Activated naive CD4-positive, alpha-beta T cell treated with anti-CD3 and anti-CD28 coated beads, Interleukin-2, amount 50 U/mL, for 24 hours (primary cell): ENCODE measurements around the gene BICRAL.
A peak's percentile ranks its signal among the peaks of the same experiment; 100 is the strongest.
"Not testable (repeated sequence)": the region's sequence is repeated elsewhere in the genome, so short reads cannot be mapped to it uniquely, and the experiment has no call there.

Experiments
- H3K27ac Mint-ChIP-seq: one replicate; pipeline ENCODE4 v1.8.0; 2021; ENCODE audit warnings: mild to moderate bottlenecking, mixed read lengths
- H3K27me3 Mint-ChIP-seq: one replicate; pipeline ENCODE4 v1.8.0; 2021; ENCODE audit warnings: mixed read lengths
- H3K36me3 Mint-ChIP-seq: one replicate; pipeline ENCODE4 v1.8.0; 2021; ENCODE audit warnings: mixed read lengths
- H3K4me1 Mint-ChIP-seq: one replicate; pipeline ENCODE4 v1.8.0; 2021; ENCODE audit warnings: mixed read lengths
- H3K4me3 Mint-ChIP-seq: one replicate; pipeline ENCODE4 v1.8.0; 2021; ENCODE audit warnings: mild to moderate bottlenecking, mixed read lengths
- H3K9me3 Mint-ChIP-seq: one replicate; pipeline ENCODE4 v1.8.0; 2021; ENCODE audit warnings: mixed read lengths

BICRAL gene, protein sequence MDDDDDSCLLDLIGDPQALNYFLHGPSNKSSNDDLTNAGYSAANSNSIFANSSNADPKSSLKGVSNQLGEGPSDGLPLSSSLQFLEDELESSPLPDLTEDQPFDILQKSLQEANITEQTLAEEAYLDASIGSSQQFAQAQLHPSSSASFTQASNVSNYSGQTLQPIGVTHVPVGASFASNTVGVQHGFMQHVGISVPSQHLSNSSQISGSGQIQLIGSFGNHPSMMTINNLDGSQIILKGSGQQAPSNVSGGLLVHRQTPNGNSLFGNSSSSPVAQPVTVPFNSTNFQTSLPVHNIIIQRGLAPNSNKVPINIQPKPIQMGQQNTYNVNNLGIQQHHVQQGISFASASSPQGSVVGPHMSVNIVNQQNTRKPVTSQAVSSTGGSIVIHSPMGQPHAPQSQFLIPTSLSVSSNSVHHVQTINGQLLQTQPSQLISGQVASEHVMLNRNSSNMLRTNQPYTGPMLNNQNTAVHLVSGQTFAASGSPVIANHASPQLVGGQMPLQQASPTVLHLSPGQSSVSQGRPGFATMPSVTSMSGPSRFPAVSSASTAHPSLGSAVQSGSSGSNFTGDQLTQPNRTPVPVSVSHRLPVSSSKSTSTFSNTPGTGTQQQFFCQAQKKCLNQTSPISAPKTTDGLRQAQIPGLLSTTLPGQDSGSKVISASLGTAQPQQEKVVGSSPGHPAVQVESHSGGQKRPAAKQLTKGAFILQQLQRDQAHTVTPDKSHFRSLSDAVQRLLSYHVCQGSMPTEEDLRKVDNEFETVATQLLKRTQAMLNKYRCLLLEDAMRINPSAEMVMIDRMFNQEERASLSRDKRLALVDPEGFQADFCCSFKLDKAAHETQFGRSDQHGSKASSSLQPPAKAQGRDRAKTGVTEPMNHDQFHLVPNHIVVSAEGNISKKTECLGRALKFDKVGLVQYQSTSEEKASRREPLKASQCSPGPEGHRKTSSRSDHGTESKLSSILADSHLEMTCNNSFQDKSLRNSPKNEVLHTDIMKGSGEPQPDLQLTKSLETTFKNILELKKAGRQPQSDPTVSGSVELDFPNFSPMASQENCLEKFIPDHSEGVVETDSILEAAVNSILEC

DNA sequence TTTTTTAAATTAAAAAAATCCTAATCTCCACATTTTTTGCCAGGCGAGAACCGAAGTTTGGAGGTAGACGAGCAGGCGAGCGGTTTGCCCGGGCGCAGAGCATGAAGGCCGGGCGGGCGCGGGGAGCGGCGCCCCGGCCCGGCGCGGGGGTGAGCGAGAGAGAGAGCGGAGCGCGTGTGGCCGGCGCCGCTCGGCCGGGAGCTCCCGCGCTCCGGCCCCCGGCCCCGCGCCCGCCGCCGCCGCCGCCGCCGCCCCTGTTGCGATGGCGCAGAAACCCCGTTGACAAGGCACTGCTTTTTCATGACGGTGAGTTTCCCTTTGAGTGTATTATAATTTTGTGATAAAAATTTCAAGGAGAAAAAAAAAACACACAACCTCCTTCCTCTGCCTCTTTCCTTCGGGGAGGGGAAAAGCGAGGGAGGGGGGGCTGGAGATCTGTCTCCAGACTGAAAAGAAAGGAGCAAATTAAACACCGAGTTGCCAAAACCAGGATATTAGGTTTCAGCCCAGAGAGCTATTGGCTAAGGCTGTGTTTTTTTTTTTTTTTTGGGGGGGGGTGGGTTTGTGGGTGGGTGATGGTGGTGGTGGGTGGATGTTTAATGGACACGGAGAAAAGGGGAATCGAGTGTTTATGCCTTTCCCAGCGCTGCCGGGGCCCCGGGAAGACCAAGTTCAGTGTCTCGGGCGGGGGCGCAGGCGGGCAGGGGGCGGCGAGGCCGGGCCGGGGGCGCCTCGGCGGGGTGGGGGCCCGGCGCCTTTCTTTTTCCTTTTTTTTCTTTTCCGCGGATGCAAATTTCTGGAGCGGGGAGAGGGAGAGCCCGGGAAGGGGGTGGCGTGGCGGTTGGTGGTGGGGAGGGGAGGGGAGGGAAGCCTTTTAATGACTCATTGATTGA, at the start of gene BICRAL:
Gene BICRAL, plus strand, starts transcription at position 257 of the 893 bp plus-strand sequence. CDS start 39,971 bp downstream, outside the sequence.
- H3K9me3 Mint-ChIP-seq: no peaks in the 10 kb centered on the region
- H3K27me3 Mint-ChIP-seq: no peaks in the 10 kb centered on the region
- H3K36me3 Mint-ChIP-seq: peaks cover 6% of the 10 kb centered on the region
- H3K4me3 Mint-ChIP-seq: peak within 1 kb of the TSS; percentile 98
- H3K4me1 Mint-ChIP-seq: peaks cover 38% of the 10 kb centered on the region
- H3K27ac Mint-ChIP-seq: peak within 1 kb of the TSS; percentile 100

DNA sequence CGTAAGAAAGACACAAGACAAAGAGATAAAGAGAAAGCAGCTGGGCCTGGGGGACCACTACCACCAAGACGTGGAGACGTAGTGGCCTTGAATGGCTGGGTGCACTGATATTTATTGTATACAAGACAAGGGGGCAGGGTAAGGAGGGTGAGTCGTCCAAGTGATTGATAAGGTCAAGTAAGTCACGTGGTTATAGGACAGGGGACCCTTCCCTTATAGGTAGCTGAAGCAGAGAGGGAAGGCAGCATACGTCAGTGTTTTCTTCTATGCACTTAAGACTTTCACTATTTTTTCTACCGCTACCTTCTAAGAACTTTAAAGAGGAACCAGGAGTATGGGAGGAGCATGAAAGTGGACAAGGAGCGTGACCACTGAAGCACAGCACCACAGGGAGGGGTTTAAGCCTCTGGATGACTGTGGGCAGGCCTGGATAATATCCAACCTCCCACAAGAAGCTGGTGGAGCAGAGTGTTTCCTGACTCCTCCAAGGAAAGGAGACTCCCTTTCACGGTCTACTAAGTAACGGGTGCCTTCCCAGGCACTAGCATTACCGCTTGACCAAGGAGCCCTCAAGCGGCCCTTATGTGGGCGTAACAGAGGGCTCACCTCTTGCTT, 47.9 kb upstream of the BICRAL start:
- H3K27ac Mint-ChIP-seq, H3K9me3 Mint-ChIP-seq, H3K4me1 Mint-ChIP-seq, H3K27me3 Mint-ChIP-seq, H3K4me3 Mint-ChIP-seq, H3K36me3 Mint-ChIP-seq: not testable (repeated sequence)

DNA sequence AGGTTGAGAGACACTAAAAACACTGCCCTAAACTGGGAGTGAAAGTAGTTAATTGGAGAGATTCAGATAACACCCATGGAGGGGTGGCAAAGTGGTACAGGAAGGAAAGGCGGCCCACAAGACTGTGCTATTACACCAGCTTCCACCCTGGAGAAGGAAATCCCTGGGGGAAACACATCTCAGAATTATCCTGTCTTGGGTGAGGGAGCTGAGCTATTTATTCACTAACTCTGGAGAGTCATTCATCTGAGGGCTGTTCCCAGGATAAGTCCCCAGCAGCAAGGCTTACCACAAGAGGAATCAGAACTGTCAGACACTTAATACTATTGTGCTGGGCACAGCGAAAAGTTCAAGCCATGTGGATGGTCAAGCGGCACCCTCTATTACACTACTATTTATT, 45.9 kb upstream of the BICRAL start:
- Mint-ChIP-seq H3K4me1 (no peaks in the 10 kb centered on the region), H3K27me3 (no peaks in the 10 kb centered on the region), H3K9me3 (no peaks in the 10 kb centered on the region), H3K27ac (peak overlapping the region; percentile 12), H3K4me3 (no peak overlapping the region), H3K36me3 (no peaks in the 10 kb centered on the region)

DNA sequence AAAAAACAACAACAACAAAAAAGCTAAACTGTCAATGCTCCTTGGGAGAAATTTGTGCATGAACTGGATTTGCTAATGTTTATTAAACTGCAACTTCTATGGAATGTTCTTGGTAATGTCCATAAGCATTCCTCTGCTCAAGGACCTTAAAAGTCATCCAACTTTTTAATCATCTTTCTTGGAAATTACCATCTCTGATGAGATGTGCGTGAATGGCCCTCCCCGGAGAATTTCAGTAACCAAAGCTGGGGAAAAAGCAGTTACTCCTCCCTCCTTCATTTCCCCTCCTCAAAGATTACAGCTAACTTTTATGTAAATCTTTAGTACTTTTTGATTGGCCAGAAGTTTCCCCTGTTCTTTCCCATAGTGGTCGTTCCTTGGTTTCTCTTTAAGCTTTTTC, 41.1 kb upstream of the BICRAL start:
- H3K9me3 Mint-ChIP-seq: peaks cover 1% of the 10 kb centered on the region
- H3K27ac Mint-ChIP-seq: no peak overlapping the region
- H3K27me3 Mint-ChIP-seq: no peaks in the 10 kb centered on the region
- no peak overlapping the region for H3K4me3 Mint-ChIP-seq
- H3K36me3 Mint-ChIP-seq: peaks cover 3% of the 10 kb centered on the region
- peaks cover 16% of the 10 kb centered on the region for H3K4me1 Mint-ChIP-seq

DNA sequence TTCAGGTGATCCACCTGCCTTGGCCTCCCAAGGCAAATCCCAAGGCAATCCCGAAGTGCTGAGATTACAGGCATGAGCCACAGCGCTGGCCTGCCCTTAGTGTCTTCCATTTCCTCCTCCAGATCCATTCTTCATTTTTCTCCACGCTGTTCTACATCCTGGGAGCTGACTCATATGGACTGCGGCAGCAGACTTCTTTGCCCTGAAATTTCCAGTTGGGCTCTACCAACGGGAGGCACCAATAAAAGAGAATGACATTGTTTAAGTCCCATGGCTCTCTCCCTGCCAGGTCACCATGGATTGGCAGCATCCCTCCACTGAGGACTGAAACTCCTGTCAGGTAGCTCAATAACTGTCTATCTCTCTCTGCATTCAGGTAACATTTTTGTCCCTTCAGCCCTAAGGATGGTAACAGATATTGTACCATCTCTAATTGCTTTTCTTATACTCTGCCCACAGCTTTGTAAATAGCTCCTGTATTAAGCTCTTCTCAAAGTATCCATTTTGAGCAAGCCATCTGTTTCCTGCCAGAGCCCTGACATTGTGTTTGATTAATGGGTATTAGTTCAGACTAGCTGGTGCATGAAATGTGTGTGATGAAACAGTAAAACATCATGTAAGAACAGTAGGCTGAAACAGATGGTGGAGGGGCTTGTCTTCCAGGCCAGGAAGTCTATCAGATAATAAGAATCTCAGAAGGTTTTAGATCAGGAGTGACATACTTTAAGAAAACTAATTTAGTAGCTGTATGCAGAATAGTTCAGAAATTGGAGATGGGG, 39.5 kb upstream of the BICRAL start:
- Mint-ChIP-seq H3K36me3 (peaks cover 6% of the 10 kb centered on the region), H3K4me1 (peaks cover 19% of the 10 kb centered on the region), H3K27ac (peak overlapping the region; percentile 5), H3K9me3 (peaks cover 5% of the 10 kb centered on the region), H3K4me3 (no peak overlapping the region), H3K27me3 (no peaks in the 10 kb centered on the region)

DNA sequence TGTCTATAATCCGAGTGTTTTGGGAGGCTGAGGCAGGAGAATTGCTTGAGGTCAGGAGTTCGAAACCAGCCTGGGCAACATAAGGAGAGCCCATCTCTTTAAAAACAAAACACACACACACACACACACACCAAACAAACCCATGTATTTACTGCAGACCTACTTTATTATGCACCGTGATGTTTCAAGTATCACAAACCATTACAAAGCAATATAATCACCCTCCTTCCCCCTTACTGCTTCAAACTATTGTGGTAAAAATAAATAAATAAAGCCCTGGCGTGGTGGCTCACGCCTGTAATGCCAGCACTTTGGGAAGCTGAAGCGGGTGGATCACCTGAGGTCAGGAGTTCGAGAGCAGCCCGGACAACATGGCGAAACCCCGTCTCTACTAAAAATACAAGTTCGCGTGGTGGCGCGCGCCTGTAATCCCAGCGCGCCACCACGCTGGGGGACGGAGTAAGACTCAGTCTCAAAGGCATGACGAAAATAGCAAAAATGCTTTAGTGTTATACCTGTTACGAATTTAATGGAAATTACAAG, 37.4 kb upstream of the BICRAL start:
- Mint-ChIP-seq H3K36me3 (peaks cover 9% of the 10 kb centered on the region), H3K27me3 (no peaks in the 10 kb centered on the region), H3K4me1 (peaks cover 36% of the 10 kb centered on the region), H3K9me3 (peaks cover 5% of the 10 kb centered on the region), H3K27ac (no peak overlapping the region), H3K4me3 (peak overlapping the region; percentile 98)

DNA sequence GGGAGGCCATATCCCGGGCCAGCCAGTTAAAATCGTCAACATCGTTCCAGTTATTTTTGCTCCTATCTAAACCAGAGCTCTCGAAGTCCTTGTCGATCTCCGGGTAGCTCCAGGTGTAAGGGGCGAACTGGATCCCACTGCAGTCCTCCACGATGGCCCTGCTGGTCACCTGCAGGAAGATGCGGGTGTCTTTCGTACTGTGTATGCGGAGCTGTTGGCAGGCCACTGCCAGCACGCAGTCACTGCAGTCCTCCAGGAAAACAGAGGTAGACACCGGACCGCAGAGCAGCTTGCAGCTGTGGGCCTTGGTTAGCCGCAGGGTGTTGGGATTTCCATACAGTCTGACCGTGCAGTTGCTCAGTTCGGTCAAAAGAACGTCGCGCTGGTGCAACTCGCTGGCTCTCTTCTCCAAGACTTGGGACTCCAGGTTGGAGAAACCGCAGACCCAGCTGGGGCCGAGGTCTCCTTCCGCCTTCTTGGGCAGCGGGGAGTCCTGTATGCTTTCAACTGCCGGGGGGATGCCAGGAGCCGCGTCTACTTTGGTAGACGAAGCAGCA, 36.7 kb upstream of the BICRAL start:
- Mint-ChIP-seq H3K27ac (peak overlapping the region; percentile 12), H3K4me3 (peak overlapping the region; percentile 98), H3K4me1 (peaks cover 36% of the 10 kb centered on the region), H3K9me3 (peaks cover 5% of the 10 kb centered on the region), H3K27me3 (no peaks in the 10 kb centered on the region), H3K36me3 (peaks cover 9% of the 10 kb centered on the region)

DNA sequence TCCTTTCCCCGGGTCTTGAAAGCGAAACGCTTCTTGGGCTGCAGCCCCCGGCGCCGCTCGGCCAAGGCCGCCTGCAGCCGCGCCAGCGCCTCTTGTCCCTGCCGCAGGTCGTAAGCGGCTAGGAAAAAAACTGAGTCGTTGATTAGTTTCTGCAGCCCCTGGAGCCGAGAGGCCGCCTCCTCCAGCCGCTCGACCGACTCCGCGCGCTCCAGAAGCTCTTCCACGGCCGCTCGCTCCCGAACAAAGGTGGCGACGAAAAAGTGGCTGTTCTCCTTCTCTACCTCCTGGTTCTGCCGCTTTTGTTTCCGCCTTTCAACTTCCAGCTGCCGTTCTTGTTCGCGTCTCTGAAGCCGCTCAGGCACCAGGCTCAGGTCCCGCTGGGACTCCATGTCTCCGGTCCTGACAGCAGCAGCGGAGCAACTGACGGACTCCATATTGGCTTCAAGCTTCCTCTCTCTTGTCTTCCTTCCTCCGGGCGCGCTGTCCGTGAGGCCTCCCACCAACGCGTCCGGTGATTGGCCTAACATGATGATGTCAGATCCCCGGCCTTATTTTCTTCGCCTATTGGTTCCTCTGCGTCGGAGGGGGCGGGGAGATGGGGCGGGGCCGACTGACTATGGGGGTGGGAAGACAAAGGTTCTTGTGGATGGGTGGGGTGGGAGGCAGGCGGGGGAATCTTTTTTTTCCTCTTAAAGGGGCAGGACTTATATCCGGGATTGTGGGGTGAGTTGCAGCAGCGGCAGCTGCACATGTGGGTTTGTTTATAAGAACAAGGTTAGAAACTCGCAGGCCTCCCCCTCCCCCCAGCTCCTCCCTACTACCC, 36.0 kb upstream of the BICRAL start, which contains the start of gene TBCC:
Gene TBCC, minus strand, starts transcription at position 464 of the 823 bp plus-strand sequence. Its CDS starts 30 bp downstream, at position 434.
- Mint-ChIP-seq H3K4me1 (peaks cover 36% of the 10 kb centered on the region), H3K4me3 (peak within 1 kb of the TSS; percentile 98), H3K36me3 (peaks cover 9% of the 10 kb centered on the region), H3K9me3 (peaks cover 5% of the 10 kb centered on the region), H3K27me3 (no peaks in the 10 kb centered on the region), H3K27ac (peak within 1 kb of the TSS; percentile 100)

DNA sequence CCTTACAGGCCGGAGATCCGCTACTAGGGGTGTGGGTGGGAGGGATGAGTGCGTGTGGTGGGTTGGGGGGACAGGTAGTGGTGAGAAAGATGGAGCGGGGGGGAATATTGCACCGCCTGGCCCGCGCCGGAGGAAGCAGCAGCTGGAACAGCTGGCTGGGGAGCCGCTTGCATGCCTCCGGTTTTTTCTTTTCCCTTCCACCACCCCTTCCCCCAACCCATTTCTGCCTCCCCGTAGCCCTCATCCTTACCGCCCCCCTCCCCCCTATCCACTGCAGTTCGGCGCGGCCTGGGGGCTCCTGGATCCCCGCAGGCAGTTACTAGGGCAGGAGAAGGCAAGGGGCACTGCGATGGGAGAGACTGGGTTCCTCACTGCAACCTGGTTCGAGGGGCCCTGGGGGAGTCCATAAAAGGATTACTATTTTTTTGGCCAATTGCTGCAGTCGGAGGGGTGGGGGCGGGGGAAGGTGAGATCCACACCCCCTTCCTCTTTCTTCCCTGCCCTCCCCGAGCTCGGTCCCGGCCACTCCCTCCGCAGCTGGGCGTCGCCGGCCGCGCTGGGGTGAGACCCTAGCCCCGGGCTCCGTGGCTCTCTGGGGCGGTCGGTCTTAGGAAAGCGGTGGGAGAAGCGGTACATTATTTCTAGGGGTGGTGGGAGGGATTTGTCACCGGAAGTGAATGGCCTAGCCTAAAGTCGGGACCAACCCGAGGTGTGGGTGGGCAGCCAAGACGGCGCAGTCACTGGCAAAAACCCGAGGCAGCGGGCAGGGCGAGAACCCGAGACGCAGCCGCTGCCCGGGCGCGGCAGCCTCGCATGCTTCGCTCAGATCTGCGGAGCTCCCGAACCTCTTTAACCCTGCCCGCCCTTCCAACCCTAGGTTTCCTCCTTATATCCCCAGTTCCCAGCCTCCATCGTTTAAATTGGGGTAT, 35.1 kb upstream of the BICRAL start:
- Mint-ChIP-seq H3K36me3 (peaks cover 9% of the 10 kb centered on the region), H3K9me3 (peaks cover 5% of the 10 kb centered on the region), H3K4me1 (peaks cover 42% of the 10 kb centered on the region), H3K27me3 (no peaks in the 10 kb centered on the region), H3K27ac (peak overlapping the region; percentile 100), H3K4me3 (peak overlapping the region; percentile 98)

DNA sequence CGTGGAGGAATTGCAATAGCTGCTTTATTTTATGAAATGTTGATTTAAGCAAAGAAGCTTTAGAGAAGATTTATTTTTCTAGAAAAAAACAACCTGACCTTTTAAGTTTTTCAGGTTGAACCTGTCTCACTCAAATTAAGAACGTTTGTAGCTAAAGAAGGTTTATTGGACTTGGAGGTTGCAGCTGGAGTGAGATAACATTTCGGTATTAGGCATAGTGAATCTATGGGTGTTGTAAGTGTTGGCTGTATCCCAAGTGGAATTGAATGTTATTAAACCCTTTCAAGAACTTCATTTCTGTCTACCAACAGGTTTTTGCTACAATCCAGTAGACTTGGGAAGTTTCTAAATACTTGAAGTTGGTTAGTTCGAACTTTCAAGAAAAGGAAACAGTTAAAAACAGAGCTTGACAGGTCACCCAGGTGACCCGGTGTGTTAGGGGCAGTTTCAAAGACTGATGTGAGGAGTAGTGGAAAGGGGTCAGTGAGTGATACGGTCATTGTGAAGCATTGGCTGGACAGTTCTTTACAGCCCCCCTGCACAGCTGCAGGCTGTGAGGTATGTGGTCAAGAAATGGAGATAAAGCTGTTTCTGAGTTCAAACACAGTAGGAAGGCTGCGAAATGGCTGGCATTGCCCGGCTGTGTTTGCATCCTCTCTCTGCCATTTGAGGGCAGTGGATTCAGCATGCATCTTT, 33.5 kb upstream of the BICRAL start:
- Mint-ChIP-seq H3K4me3 (peak overlapping the region; percentile 98), H3K27me3 (no peaks in the 10 kb centered on the region), H3K4me1 (peaks cover 42% of the 10 kb centered on the region), H3K27ac (no peak overlapping the region), H3K36me3 (peaks cover 13% of the 10 kb centered on the region), H3K9me3 (peaks cover 5% of the 10 kb centered on the region)

DNA sequence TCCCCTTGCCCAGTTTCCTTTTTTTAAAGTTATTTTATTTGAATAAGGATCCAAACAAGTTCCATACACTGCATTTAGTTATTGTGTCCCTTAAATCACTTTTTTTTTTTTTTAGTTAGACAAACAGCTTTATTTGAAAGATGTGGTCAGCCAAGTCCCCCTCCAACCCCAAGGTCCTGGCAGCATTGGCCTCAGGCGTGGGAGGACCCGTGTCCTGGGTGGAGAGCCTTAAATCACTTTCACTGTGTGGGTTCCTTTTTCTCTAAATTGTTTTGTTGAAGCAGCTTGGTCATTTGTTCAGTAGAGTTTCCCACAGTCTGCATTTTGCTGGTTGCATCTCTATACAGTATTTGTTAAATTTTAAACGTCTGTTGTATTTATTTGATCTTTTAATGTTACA, 30.8 kb upstream of the BICRAL start:
- peaks cover 34% of the 10 kb centered on the region for H3K4me1 Mint-ChIP-seq
- H3K27ac Mint-ChIP-seq: no peak overlapping the region
- no peaks in the 10 kb centered on the region for H3K9me3 Mint-ChIP-seq
- H3K36me3 Mint-ChIP-seq: peaks cover 7% of the 10 kb centered on the region
- no peak overlapping the region for H3K4me3 Mint-ChIP-seq
- no peaks in the 10 kb centered on the region for H3K27me3 Mint-ChIP-seq
